ENCODE measurements around the gene SPAG5. TPM values are rescaled to one million over a fixed set of nuclear protein-coding genes. Genes with fewer than 3 reads are reported as not detected.
A peak's percentile ranks its signal among the peaks of the same experiment; 100 is the strongest.

The SPAG5 gene
- total RNA-seq, 4 donors from 2014 or later = 5.7 to 13.5 (median 7.0) TPM

DNA sequence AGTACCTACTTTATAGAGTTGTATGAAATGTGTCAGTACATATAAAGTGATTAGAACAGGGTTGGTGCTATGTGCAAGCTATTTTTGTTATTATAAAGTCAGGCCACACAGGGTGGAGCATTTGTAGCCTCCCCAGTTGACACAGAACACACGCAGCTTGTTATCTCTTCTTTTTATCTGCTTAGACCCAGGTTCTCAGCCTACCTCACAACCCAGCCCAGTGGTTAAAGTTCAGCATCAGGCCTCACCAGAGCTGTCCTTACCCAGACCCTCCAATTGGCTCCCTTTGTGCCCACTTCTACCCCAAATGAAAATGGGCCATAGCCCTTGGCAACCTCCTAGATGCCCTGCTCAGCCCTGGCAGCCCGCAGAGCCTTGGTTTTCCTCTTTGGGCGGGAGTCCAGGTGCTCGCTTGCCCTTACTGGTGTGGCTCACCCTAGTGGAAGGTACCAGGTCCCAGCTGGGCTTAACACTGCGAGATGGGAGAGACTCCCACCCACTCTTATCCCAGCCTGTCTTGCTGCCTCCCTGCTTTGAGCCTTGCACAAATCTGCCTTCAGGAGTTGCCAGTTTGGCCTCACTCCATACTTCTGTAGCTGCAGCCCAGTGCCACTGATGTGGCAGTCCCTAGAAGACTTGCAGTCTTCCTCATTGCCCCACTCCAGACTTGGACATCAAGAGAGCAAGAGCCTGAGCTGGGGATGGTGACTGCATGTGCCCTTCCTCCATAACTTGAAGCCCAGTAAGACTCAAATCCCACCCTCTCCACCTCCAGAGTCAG is 26.4 kb downstream of the SPAG5 start:
- no peak overlapping the region for H3K27ac ChIP-seq
- no peaks in the 10 kb centered on the region for H3K27me3 ChIP-seq
- WGBS = 71% methylated on average over 5 of the region's 5 CpGs
- TF ChIP-seq POLR2AphosphoS5 (IDR thresholded peaks at IDR 0.05) = no peak
- TF ChIP-seq, protein P1, sequence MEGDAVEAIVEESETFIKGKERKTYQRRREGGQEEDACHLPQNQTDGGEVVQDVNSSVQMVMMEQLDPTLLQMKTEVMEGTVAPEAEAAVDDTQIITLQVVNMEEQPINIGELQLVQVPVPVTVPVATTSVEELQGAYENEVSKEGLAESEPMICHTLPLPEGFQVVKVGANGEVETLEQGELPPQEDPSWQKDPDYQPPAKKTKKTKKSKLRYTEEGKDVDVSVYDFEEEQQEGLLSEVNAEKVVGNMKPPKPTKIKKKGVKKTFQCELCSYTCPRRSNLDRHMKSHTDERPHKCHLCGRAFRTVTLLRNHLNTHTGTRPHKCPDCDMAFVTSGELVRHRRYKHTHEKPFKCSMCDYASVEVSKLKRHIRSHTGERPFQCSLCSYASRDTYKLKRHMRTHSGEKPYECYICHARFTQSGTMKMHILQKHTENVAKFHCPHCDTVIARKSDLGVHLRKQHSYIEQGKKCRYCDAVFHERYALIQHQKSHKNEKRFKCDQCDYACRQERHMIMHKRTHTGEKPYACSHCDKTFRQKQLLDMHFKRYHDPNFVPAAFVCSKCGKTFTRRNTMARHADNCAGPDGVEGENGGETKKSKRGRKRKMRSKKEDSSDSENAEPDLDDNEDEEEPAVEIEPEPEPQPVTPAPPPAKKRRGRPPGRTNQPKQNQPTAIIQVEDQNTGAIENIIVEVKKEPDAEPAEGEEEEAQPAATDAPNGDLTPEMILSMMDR (IDR thresholded peaks at IDR 0.05) = no peak
- no peak for TF ChIP-seq POLR2A (IDR thresholded peaks at IDR 0.05)
- TF ChIP-seq EP300 (IDR thresholded peaks at IDR 0.05) = no peak
- H3K36me3 ChIP-seq = no peaks in the 10 kb centered on the region
- peaks cover 32% of the 10 kb centered on the region for H3K4me1 ChIP-seq
- H3K9me3 ChIP-seq = no peaks in the 10 kb centered on the region
- DNase-seq (ENCODE audit: low spot score in 2 of 2) = no peak
- H3K4me3 ChIP-seq = peak overlapping the region; percentile 97

DNA sequence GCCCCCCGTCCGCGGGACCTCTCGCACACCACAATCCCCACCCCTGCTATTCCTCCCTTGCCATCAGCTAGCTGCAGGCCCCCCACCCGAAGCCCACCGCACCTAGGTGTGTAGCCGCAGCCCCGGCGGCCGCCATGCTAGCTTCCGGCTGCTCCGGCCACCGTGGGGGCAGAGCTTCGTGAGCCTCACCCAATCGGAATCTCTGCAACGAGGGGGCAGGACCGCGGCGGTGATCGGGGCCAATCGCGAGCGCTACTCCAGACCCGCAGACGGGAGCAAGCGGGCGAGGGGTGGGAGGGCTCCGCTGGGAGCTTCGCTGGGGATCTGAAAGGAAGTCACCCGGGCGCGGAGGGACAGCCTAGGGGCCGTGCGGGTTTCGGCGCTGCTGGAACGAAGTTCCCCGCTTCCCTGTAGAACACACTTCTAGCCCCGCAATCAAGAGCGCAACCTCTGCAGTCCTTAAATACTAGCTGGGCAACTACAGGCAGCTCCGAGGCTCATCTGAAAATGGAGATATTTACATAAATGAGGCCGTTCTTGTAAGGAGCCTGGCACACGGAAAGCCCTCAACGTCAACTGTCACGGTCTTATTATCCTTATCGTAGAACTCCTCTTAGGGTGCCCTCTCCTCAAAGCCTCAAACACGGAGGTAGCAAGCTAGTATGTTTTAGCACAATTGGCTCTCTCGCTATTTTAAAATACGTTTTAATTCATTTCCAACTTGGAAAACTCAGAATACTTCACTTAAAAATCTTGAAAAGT is 27.3 kb downstream of the SPAG5 start, which contains the start of gene PIGS:
PIGS (minus strand) TSS at position 164 of the 762 bp plus-strand sequence; CDS start at position 136, 28 bp downstream.
- Histone ChIP-seq H3K4me3 (peak within 1 kb of the TSS; percentile 97), H3K9me3 (no peaks in the 10 kb centered on the region), H3K27ac (peak within 1 kb of the TSS; percentile 47), H3K4me1 (peaks cover 26% of the 10 kb centered on the region), H3K27me3 (no peaks in the 10 kb centered on the region), H3K36me3 (no peaks in the 10 kb centered on the region)
- DNase-seq (ENCODE audit: low spot score in 2 of 2) = peak; percentile 98 to 99
- TF ChIP-seq EP300 (IDR thresholded peaks at IDR 0.05) (no peak), POLR2A (IDR thresholded peaks at IDR 0.05) (peak in 1 of 2 donors; percentile 58), POLR2AphosphoS5 (IDR thresholded peaks at IDR 0.05) (peak in 2 of 3 donors; percentile 20 to 34)
- TF ChIP-seq, protein P1 (IDR thresholded peaks at IDR 0.05) = no peak
- 1% methylated on average over 13 of the region's 49 CpGs for WGBS

DNA sequence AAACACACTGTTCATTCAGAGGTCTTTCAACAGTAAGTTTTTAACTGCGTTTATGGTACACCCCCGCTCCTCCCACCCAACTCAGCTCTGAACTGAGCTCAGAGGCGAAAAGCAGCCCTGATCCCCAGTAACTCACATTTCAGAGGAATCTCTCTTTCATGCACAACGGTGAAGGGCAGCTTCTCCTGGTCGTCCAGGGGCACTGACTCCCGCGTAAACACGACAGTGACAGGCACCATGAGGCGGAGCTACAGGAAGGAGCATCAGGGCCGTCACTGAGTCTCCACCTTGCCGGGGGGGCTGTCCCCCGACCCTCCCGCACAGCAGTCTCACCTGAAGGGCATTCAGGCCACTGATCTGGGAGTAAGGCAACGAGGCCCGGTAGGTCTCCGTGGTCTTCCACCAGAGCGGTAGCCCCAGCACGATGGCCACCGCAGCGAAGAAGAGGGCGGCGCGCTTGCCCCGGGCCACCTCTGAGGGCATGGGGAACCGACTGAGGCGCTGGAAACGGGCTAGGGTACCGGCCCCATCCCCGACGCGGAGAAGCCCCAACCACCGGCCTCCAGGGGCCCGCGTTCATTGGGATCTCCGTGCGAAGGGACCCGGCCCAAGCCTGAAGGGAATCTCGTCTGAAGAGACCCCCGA is 28.0 kb downstream of the SPAG5 start:
- Histone ChIP-seq H3K4me3 (peak overlapping the region; percentile 97), H3K36me3 (no peaks in the 10 kb centered on the region), H3K4me1 (peaks cover 23% of the 10 kb centered on the region), H3K27me3 (no peaks in the 10 kb centered on the region), H3K9me3 (no peaks in the 10 kb centered on the region), H3K27ac (peak overlapping the region; percentile 47)
- WGBS = 1% methylated on average over 33 of the region's 39 CpGs
- TF ChIP-seq EP300 (IDR thresholded peaks at IDR 0.05) = no peak
- TF ChIP-seq POLR2A (IDR thresholded peaks at IDR 0.05) = no peak
- no peak for TF ChIP-seq POLR2AphosphoS5 (IDR thresholded peaks at IDR 0.05)
- TF ChIP-seq, protein P1 (IDR thresholded peaks at IDR 0.05) = no peak
- DNase-seq (ENCODE audit: low spot score in 2 of 2) = no peak

DNA sequence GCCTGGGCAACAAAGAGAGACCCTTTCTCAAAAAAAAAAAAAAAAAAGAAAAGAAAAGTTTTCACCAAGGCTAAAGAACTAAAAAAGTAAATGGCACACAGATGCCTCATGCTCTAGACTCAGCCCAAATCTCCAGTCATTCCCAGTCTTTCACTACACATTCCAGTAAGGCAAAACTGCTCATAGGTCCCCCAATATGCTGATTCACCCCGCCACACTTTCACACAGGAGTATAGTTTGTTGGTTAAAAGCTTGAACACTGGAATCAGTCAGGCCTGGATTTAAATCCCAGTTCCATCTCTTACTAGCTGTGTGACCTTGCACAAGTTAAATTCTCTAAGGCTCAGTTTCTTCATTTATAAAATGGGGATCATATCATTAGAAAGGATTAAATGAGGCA is 29.4 kb downstream of the SPAG5 start:
- Histone ChIP-seq H3K4me1 (peaks cover 23% of the 10 kb centered on the region), H3K27me3 (no peaks in the 10 kb centered on the region), H3K36me3 (no peaks in the 10 kb centered on the region), H3K4me3 (no peak overlapping the region), H3K9me3 (no peaks in the 10 kb centered on the region), H3K27ac (no peak overlapping the region)
- TF ChIP-seq POLR2AphosphoS5 (IDR thresholded peaks at IDR 0.05) = no peak
- TF ChIP-seq, protein P1 (IDR thresholded peaks at IDR 0.05) = no peak
- TF ChIP-seq EP300 (IDR thresholded peaks at IDR 0.05) = no peak
- TF ChIP-seq POLR2A (IDR thresholded peaks at IDR 0.05) = no peak
- DNase-seq (ENCODE audit: low spot score in 2 of 2) = no peak
- 96% methylated on average over 1 of the region's 1 CpG for WGBS

Data from suprapubic skin (tissue), 4 donors.